ENCODE measurements around the gene ZNF556. TPM values are rescaled to one million over a fixed set of nuclear protein-coding genes. Genes with fewer than 3 reads are reported as not detected.
A peak's percentile ranks its signal among the peaks of the same experiment; 100 is the strongest.
"Not testable (repeated sequence)": the region's sequence is repeated elsewhere in the genome, so short reads cannot be mapped to it uniquely, and the experiment has no call there.

The ZNF556 gene
- total and polyA plus RNA-seq, 10 of the 15 experiments (the other 5 are each of a cell fraction or from before 2014, with no cell fraction given), result not detected

DNA sequence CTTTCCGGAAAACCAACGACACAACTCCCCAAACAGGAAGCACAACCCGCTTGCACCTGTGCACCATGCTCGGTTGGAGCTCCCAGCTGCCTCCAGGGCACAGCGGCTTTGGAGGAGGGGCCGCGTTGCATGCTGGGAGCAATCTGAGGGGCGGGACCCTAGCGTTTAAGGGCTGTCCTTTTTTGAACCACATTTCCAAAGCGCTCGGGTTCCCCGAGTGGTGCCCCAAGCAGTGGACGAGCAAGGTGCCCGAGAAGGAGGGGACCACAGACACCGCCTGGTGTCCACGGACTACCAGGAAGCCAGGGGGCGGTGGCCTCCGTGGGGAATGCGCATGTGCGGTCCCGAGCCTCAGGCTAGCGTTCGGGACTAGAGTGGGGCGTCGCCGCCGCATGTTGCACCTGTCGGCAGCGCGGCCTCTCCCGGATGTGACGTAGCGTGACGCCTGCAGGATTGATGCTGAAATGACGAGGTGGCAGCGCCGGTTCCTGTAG is 21.6 kb downstream of the ZNF556 start (continued):
- TF ChIP-seq, protein P1, sequence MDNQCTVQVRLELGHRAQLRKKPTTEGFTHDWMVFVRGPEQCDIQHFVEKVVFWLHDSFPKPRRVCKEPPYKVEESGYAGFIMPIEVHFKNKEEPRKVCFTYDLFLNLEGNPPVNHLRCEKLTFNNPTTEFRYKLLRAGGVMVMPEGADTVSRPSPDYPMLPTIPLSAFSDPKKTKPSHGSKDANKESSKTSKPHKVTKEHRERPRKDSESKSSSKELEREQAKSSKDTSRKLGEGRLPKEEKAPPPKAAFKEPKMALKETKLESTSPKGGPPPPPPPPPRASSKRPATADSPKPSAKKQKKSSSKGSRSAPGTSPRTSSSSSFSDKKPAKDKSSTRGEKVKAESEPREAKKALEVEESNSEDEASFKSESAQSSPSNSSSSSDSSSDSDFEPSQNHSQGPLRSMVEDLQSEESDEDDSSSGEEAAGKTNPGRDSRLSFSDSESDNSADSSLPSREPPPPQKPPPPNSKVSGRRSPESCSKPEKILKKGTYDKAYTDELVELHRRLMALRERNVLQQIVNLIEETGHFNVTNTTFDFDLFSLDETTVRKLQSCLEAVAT (IDR thresholded peaks at IDR 0.05), result no peak
- peak; percentile 91 for TF ChIP-seq CREM (IDR thresholded peaks at IDR 0.05; ENCODE audit: low read depth)
- no peak for TF ChIP-seq ATF7 (IDR thresholded peaks at IDR 0.05; ENCODE audit: low read depth)
- no peak for TF ChIP-seq TCF7 (IDR thresholded peaks at IDR 0.05; ENCODE audit: borderline replicate concordance)
- TF ChIP-seq CHD1 (IDR thresholded peaks at IDR 0.05; ENCODE audit: low read depth, low read length), result no peak
- TF ChIP-seq TCF3 (IDR thresholded peaks at IDR 0.05; ENCODE audit: borderline replicate concordance, insufficient read depth, low read depth, low read length), result peak; percentile 41; the same call in 1 of the 2 replicates
- peak; percentile 94 for TF ChIP-seq CREB1 (IDR thresholded peaks at IDR 0.05; ENCODE audit: low read depth)
- TF ChIP-seq IKZF2 (IDR thresholded peaks at IDR 0.05), result peak; percentile 29 to 37; a peak in 2 of 4 replicates
- peak; percentile 40; the same call in 1 of the 2 replicates for TF ChIP-seq PML (IDR thresholded peaks at IDR 0.05; ENCODE audit: low read length)
- no peak for TF ChIP-seq JUND (IDR thresholded peaks at IDR 0.05; ENCODE audit: low read depth, low read length)
- TF ChIP-seq, protein P2, sequence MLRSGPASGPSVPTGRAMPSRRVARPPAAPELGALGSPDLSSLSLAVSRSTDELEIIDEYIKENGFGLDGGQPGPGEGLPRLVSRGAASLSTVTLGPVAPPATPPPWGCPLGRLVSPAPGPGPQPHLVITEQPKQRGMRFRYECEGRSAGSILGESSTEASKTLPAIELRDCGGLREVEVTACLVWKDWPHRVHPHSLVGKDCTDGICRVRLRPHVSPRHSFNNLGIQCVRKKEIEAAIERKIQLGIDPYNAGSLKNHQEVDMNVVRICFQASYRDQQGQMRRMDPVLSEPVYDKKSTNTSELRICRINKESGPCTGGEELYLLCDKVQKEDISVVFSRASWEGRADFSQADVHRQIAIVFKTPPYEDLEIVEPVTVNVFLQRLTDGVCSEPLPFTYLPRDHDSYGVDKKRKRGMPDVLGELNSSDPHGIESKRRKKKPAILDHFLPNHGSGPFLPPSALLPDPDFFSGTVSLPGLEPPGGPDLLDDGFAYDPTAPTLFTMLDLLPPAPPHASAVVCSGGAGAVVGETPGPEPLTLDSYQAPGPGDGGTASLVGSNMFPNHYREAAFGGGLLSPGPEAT (IDR thresholded peaks at IDR 0.05; ENCODE audit: low read depth), result no peak
- TF ChIP-seq CBX5 (IDR thresholded peaks at IDR 0.05; ENCODE audit: low read depth), result 0 out of 2 replicates have a peak, but pooled peaks have one; percentile 49
- TF ChIP-seq, protein P3, sequence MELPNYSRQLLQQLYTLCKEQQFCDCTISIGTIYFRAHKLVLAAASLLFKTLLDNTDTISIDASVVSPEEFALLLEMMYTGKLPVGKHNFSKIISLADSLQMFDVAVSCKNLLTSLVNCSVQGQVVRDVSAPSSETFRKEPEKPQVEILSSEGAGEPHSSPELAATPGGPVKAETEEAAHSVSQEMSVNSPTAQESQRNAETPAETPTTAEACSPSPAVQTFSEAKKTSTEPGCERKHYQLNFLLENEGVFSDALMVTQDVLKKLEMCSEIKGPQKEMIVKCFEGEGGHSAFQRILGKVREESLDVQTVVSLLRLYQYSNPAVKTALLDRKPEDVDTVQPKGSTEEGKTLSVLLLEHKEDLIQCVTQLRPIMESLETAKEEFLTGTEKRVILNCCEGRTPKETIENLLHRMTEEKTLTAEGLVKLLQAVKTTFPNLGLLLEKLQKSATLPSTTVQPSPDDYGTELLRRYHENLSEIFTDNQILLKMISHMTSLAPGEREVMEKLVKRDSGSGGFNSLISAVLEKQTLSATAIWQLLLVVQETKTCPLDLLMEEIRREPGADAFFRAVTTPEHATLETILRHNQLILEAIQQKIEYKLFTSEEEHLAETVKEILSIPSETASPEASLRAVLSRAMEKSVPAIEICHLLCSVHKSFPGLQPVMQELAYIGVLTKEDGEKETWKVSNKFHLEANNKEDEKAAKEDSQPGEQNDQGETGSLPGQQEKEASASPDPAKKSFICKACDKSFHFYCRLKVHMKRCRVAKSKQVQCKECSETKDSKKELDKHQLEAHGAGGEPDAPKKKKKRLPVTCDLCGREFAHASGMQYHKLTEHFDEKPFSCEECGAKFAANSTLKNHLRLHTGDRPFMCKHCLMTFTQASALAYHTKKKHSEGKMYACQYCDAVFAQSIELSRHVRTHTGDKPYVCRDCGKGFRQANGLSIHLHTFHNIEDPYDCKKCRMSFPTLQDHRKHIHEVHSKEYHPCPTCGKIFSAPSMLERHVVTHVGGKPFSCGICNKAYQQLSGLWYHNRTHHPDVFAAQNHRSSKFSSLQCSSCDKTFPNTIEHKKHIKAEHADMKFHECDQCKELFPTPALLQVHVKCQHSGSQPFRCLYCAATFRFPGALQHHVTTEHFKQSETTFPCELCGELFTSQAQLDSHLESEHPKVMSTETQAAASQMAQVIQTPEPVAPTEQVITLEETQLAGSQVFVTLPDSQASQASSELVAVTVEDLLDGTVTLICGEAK (IDR thresholded peaks at IDR 0.05; ENCODE audit: borderline replicate concordance), result 0 out of 2 replicates have a peak, but pooled peaks have one; percentile 36

- RAD21 ChIA-PET (ENCODE audit: unreplicated experiment); FAIRE-seq; intact Hi-C loops (cut with micrococcal nuclease; ENCODE audit: unreplicated experiment); H3K4me1 ChIP-seq (ENCODE audit: control insufficient read depth, insufficient read depth, low read length); in situ Hi-C loops (cut with MboI); H3K79me2 ChIP-seq (ENCODE audit: control insufficient read depth, insufficient read depth, low read length); CTCF ChIA-PET; DNase-seq (ENCODE audit: low read depth, low spot score); SMC1A ChIA-PET (ENCODE audit: uncharacterized antibody, unreplicated experiment); H3K9ac ChIP-seq (ENCODE audit: control insufficient read depth, insufficient read depth, low read length); H3K27me3 ChIP-seq (replicated peaks in 1 of 2; ENCODE audit: control insufficient read depth in 2 of 2, insufficient read depth in 2 of 2, low read length in 1 of 2); H2AFZ ChIP-seq (ENCODE audit: control insufficient read depth, low read depth, low read length); BruUV-seq (replicated peaks); H3K9me3 ChIP-seq (replicated peaks; ENCODE audit: control insufficient read depth, insufficient read depth, low read length); H3K4me2 ChIP-seq (ENCODE audit: control insufficient read depth, insufficient read depth); ATAC-seq; POLR2A ChIA-PET; H3K36me3 ChIP-seq (ENCODE audit: control insufficient read depth in 2 of 2, insufficient read depth in 2 of 2, low read length in 1 of 2); H3K4me3 ChIP-seq; H4K20me1 ChIP-seq (ENCODE audit: control insufficient read depth, insufficient read depth); H3K27ac ChIP-seq (ENCODE audit: control insufficient read depth, insufficient read depth): not testable (repeated sequence)
- 84% methylated on average over 8 of the region's 8 CpGs for WGBS (ENCODE audit: insufficient coverage, insufficient replicate concordance, low lambda C conversion rate, missing lambda C conversion rate)
Observed at GRCh38 chr19:2890531-2890930, 23.4 kb downstream of the ZNF556 start.

Data from GM12878 (cell line).